DMS 273 (cell line): ENCODE measurements around the gene SLC6A13.

Experiments
- DNase-seq: peaks from one replicate; lab custom pipeline; 2025; ENCODE audit not compliant: unreplicated experiment; lab: John Stamatoyannopoulos, UW

The SLC6A13 gene

DNA sequence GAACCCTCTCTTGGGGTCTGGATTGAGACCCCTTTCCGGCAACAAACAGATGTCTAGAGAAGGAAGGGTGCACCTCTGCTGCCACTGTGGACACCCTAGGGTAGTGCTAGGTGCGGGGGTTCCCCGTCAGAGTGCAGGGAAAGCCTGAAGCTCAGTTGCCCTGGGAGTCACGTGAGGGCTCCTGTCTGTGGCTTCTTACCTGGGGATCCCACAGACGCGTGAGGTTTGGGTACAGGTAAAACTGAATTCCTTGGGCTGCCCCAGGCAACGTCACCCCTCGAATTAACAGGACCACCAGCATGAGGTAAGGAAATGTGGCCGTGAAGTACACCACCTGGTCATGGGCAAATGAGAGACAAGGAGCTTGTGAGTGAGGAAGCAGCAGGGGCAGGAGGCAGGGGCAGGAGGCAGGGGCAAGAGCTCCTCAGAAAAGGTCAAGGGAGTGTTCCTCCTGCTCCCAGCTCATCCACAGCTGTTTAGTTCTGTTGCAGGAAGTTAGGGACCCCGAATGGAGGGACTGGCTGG is 27.7 kb downstream of the SLC6A13 start:
- DNase-seq: no peak

DNA sequence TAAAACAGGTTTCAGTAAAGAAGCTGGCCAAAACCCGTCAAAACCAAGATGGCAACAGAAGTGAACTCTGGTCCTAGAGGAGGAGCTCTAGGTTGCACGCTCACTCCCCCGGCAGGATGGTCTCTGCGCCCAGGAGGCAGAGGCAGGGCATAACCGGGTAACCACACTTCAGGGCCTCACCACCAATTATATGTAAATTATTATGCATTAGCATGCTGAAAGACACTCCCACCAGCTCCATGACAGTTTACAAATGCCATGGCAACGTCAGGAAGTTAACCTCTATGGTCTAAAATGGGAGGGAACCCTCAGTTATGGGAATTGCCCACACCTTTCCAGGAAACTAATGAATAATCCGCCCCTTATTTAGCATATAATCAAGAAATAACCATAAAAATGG is 28.6 kb downstream of the SLC6A13 start:
- DNase-seq: no peak

DNA sequence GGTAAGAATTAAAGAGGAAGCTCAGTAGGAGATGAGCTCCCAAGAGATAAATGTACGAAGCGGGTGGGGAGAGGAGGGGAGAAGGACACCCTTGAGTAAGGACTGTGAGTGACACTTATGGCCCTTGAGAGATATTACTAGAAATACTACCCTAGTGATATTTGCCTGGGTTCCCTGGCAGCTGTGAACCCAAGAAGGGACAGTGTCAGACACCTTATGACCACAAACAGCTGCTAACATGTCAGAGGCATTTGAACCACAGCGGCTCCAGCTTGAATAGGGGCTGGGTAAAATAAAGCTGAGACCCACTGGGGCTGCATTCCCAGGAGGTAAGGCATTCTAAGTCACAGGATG is 29.0 kb downstream of the SLC6A13 start:
- no peak for DNase-seq

DNA sequence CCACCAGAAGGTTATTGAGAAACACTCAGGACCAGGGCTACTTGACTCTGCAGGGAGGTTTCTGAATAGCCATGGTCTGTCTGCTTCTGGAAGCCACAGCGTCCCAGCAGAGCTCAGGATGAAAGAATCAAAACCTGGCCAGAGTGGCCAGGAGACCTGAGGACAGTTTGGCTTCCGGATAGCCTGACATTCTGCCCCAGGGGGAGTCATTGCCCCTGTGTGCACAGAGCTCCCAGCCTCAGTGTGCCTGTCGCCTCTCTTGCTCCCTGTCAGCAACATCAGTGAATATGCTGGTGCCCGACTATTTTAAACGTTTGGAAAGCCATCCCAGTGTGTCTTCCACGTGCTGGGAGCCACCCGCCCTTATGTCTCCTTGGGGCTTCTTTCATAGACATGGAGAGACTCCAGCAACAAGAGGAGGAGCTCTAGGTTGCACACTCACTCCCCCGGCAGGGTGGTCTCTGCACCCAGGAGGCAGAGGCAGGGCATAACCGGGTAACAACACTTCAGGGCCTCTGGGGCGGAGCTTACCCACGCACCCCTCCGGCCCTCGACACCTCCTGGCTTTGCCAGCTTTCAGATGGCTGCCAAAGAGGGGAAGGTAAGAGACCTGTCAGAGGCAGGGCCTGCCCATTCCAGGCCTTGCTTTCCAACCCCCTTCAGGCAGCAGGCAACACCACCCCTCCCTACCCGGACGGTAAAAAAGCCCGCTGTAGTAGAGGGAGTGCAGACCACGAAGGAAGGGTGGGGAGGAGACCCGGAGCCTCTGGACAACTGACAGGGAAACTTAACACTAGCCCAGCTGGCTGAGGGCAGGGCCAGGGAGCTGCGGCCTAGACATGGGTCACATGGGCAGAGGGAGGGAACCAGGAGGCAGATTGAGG is 29.7 kb downstream of the SLC6A13 start:
- DNase-seq: peak; percentile 78

DNA sequence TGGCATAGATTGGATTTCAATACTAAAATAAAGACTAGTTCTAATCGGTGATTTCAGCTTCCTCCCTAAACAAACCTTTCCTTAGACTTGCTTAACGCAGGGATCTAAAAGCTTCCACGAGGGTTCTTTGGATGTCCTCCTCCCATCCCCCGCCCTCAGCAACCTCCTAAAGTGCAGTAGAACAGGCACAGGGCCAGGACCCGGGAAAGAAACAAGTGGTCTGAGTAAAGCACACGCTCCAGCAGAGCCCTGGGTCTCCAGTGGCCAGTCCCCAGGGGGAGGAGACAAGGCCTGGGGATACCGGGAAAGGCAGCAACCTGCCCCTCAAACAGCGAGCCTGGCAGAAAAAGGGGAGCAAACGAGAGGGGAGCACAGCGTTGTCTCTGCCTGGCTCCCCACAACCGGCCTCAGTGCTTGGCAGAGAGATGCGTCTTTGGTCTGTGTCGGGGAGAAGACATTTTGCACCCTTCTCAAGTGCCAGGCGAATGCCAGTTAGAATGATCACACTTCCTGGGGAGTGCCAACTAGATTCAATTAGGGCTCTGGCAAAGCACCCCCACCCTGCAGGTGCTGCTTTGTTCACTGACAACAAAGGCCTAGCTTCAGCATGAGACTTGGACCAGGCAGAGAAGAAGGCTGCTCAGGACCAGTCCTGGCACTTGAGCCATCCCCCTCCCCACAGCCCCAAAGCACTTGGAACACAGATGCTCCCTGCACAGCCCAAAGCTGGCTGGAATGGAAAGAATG is 31.5 kb downstream of the SLC6A13 start:
- no peak for DNase-seq

DNA sequence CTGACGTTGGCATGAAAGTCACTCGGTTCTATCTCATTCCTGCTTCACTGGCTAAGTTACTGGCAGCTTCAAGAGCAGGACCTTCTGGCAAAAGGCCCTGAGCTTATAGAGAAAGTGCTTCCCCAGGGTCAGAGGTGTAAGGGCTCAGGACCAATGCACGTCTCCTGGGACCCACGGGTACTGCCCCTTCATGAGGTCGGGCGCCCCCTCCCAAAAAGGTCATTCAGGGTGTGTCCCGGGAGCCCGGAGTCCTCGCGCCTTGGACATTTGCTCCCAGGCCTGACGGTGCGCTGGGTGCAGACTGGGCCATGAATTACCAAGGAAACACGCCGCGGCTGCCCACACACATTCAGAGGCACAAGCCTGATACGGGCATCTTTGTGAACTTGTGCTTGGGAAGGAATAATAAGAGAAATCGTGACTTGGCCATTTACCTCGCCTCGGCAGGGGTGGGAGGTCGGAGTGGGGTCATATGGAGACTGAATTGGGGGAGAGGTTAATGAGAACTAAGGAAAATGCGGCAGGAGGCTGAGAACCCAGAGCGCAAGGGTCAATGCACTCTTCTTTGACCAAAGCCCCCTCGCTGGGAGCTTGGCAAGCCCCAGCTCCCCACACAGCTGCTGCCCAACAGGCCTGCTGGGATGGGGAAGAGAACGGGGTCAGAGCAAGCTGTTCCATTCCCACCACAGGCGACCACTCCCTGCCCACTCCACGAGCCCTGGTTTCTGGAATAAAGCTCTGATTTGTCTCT is 33.0 kb downstream of the SLC6A13 start:
- no peak for DNase-seq

DNA sequence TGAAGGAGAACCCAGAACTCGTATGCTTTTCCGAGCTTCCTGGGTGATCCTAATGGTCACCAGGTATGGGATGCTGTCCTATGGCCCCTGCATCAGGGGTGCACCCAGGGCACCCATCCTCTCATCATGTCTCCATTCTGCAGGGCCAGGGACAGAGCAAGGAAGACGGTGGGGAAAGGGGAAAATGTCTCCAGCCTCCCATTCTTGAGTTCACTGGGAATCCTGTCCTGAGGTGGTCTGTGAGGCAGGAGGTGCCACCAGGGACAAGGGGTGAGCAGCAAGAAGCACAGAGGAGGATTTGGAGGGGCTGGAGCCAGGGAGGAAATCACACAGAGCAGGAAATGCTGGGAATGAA is 33.8 kb downstream of the SLC6A13 start:
- no peak for DNase-seq

DNA sequence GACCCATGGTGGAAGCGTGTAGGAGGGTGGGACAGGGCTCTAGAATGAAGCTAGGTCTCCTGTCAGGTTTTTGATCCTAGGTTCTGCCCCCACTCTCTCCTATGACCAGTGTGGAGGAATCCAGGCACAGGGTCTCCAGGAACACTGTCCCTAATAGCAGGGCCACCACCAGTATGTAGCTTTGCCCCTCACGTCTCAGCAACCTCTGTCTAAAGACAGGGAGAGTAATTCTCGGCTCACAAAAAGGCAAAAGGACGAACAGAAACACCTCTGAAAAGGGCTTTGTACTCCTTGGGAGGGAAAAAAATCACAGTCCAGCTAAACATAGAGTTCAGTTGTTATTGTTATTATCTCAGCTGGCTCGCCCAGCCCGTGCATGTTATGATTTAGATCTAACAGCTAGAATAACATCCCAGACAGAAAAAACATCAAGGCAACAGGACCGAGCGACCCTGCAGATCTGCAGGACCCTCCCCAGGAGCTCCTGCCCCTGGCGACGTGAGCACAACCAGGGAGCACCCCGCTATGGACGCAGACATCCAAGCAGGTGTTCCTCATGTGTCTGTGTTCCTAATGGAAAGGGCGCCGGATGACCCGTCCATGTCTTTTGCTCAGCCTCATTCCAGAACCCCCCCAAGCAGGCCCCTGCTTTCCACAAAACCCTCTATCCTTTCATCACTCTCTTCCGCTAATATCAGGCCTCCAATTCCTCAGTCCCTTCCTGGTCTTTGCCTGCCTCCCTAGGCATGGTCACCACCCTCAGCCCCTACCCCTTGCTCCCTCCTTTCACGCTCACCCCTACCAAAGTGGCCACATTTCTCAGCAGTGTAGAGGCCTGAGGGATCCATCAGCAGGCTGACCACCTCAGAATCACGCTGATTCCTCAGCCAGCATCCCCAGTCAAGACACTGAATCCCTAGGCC is 34.5 kb downstream of the SLC6A13 start:
- DNase-seq: no peak

DNA sequence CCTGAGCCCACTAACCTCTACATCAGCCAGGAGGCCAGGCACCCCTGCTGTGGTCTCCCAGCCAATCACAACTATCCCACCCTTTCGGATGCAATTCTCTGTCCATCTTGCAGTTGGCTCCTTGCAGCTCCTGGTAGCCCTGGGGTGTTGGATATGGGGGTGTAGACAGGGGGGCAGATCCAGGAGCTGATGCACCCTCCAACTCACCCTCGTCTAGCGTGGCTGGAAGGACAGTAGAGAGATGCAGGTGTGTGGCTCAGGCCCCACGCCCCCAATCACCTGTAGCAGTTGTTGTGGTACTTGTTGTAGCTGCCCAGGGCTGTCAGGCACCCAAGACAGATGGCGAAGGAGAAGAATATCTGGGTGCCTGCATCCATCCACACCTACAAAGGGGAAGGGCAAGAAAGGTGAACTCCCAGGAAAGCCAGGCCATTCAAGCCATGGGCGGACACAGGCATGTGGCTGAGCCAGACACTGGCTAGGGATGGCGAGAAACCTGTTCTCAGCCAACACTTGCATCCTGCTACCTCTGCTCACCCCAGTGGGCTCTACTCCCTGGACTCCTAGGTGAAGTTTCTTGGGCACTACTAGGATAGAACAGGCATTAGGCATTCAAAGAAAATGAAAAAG is 35.2 kb downstream of the SLC6A13 start:
- no peak for DNase-seq

DNA sequence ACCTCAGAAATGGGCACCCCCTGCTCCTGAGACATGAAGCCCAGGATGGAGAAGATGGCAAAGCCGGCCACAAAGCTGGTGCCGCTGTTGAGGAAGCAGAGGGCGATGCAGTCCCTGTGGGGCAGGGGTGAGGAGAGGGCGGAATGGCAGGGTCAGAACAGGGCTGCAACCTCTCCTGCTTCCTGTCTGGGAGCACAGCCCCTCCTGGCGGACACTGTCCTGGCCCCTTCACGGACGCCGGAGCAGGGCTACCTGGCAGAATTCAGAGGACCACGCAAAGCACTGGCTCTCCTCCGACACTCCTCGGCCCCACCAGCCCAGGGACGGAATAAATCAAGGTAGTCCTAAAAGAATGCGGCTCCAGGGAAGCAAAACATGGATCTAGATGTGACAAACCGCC is 36.2 kb downstream of the SLC6A13 start:
- no peak for DNase-seq

DNA sequence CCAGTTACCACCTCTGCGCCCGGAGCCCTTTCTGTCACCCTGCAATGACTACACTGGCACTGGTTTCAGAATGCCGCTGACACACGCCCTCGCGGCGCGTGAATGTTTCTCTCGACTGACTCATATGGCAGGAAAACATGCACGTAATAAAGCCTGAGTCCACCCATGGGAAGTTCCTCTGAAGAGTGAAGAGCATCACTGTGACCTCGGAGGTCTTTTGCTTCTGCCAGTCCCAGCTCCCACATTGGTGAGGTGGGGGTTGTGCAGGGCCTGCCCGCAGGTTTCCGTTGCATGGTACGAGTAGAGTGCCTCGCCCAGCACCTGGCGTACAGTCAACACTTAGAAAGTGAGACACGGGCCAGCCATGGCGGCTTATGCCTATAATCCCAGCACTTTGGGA is 37.6 kb downstream of the SLC6A13 start:
- DNase-seq: no peak

DNA sequence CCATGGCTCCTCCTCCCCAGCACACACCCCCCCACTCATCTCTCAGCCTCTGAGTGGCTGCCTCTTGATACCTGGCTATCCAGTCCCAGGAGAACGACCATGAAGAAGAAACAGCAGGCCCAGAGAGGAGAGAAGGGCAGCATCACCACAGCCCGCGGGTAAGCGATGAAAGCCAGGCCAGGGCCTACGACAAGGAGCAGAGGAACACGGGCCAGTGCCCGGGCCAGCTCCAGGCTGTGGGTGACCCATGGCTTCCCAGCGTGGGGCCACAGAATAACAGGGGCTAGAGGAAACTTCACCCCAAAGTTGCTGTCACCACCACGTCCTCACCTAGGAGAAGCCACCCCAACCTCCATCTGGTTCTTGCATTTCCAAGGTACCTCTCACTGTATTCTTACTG is 38.3 kb downstream of the SLC6A13 start:
- no peak for DNase-seq

DNA sequence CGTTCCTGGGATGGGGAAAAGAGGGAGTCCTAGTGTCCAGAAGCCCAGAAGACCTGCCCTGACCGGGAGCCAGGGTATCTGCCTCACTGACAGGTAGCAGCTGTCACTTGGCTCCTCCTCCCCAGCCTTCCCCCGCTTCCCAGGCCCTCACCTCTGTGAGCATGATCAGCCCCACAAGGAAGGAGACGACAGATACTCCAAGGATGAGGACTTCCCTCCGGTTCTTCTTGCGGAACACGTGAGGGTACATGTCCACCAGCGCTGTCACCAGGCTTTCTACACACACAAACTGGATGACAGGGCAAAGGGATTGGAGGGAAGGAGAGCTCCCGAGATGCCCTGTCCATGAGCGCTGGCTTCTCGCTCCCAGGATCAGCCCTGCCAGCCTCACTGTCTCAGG is 38.8 kb downstream of the SLC6A13 start:
- no peak for DNase-seq

DNA sequence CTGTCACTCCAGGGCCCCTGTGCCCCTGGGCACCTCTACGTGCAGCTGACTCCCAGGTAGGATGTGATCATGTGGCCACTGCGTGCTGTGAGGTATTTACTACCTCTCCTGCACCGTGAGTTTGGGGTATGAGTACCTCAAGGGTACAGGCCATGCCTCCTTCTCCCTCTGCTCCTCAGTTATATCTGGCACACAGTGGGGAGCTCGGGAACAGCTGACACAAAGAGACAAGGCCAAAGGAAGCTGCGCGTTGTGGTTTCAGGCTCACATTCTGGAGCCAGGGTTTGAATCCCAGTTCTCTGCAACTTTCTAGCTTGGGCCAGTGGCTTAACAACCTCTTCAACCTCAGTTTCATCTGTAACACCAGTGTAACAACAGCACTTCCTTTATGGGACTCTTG is 40.9 kb downstream of the SLC6A13 start:
- no peak for DNase-seq

DNA sequence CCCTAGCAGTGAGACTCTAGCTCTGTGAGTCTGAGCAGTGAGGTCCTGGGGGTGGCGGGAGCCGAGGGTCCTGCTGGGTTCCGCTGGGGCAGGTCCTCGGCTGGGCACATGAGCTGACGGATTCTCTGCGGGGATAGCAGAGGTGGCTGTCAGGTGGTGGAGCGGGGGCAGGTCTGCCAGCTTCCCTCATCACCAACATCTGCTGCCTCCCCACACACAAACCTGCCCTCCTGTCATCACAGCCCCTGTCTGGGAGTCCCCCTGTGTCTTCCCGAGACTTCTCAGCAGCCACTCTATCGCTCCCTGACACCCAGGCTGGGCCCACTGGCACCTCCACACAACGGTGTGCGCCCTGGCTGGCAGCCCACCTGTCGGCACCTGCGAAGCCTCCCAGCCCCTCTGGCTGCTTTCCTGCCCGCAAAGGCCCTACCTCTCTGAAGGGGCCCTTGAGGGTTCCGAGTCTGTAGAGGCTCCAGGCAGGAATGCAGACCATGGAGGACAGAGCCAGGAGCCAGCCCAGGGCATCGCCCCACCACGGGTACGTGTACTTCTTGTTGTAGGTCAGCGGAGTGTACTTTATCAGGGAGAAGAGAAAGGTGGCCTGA is 41.6 kb downstream of the SLC6A13 start:
- peak; percentile 43 for DNase-seq

DNA sequence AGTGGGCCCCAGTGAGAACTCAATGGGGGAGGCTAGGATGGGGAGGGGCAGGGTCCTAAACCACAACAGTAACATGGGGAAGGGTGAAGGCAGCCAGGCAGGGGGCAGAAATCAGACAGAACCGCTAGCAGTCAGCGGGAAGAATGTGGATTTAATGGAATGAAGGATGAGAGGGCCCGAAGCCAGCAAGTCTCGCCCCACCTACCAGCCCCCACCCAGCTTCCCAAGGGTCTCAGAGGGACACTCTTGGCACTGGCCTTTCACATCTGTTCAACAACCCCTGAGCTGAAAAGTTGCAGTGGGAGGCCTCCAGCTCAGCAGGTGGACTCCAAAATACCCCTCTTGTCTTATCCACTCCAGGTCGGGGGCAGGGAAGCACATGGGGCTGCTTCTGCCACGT is 42.1 kb downstream of the SLC6A13 start:
- DNase-seq: peak; percentile 43

DNA sequence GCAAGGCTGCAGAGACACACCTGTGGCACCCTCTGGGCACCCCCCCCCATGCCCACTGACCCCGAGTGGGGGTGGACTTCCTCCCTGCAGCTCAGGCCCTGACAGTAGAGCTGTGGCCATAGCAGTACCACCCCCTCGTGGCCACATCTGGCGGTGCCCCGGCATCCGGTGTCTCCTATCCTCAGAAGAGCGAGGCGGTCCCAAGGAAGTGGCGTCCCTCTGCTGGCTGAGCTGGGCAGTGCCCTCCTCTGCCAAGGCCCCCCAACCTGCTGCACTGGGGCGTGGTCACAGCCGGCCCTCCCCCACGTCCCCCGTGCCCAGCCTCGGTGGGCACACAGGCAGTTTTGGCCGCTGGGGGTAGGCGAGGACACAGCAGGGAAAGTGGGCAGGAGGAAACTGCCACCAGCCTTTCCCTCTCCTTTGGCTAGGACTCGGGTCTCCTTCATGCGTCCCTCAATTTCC is 42.7 kb downstream of the SLC6A13 start:
- peak; percentile 86 for DNase-seq

DNA sequence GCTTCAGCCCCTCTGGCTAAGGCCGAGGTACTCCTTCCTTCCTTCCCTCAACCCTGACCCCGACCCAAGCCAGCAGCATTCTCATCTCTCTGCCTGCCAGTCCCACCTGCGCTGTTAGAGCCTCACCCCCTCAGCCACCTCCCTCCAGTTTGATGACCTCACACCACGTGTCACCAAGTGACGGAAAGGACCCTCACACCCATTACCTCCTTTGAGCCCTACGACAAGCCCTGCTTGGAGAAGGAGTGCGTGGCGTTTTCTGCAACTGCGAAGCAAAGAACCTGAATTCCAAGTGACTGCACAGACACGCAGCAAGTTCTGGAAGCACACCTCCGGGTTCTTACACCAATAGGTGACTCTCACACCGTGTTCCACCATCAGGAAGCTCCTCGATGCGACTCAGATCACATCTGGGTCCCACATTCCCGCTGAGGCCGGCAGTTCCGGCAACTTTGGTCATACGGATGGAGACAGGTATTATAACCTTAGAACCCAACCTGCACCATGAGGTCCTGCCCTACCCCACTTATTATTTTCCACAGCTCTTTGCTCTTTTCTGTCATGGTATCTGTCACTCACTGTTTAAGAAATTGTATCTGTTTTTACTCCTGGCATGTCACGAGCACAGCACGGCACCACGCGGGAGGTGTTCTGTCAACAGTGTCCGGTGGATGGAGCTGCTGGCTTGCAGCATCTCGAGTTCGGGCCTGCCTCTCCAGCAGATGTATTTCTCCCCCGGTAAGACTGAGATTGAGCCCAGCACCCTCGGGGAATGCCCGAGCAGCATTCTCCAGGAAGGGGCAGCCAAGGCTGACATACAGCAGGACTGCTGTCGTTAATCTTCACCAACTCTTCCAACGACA is 43.7 kb downstream of the SLC6A13 start:
- DNase-seq: no peak

DNA sequence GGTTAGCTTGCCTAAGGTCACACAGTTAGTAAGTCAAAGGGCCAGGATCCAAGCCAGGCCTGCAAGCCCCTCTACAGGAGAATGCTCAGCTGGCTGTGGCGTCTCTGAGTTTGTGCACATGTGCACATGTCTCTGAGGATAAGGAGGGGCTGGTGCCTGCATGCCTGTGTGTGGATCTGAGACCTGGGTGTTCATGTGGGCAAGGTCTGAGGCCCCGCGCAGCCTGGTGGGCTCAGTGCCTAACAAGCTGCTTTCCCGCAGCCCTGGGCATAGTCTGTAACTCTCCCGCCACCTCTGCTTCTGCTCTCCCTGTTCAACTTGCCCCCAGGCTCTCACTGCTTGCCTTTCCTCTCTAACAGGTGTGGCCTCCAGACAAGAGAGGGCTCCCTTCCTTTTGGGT is 44.4 kb downstream of the SLC6A13 start:
- no peak for DNase-seq
